Natural killer cell (primary cell): Measurements from ENCODE around the gene NTM. TPM values are rescaled to one million over a fixed set of nuclear protein-coding genes. Genes with fewer than 3 reads are reported as not detected.

Experiments used
- ATAC-seq, 3 donors: fragments of 150-1000 bp in 2 of 3; fragments of 200-7000 bp in 1 of 3; cut with Tn5 transposase; 1 replicate in 1 of 3; 2 replicates in 2 of 3; pipeline ENCODE4 v1.10.0; 2021; ENCODE audit warnings: mild to moderate bottlenecking in 2 of 3, moderate library complexity in 2 of 3
- DNase-seq, 2 donors: peaks; one replicate each; pipeline versions ENCODE4 v3.0.0 to v3.0.0-alpha.2; 2013 to 2021; ENCODE audit warnings: mixed read lengths in 1 of 2
- H3K27ac ChIP-seq: one replicate; pipeline ENCODE4 v1.5.1; 2013; ENCODE audit warnings: mild to moderate bottlenecking, low read length
- H3K27me3 ChIP-seq: one replicate; pipeline ENCODE4 v1.6.1; 2013; ENCODE audit warnings: low read length; ENCODE audit not compliant: control insufficient read depth, insufficient read depth
- H3K36me3 ChIP-seq: one replicate; pipeline ENCODE4 v1.6.1; 2013; ENCODE audit warnings: low read length; ENCODE audit not compliant: control insufficient read depth, insufficient read depth
- H3K4me1 ChIP-seq: one replicate; pipeline ENCODE4 v1.6.1; 2013; ENCODE audit warnings: low read length; ENCODE audit not compliant: control insufficient read depth, insufficient read depth
- H3K4me3 ChIP-seq: one replicate; pipeline ENCODE4 v1.5.1; 2013; ENCODE audit warnings: low read length
- H3K9me3 ChIP-seq: one replicate; pipeline ENCODE4 v1.6.1; 2013; ENCODE audit warnings: low read length; ENCODE audit not compliant: control insufficient read depth, insufficient read depth
- H3K27ac Mint-ChIP-seq, 2 donors: one replicate each; pipeline ENCODE4 v1.8.0; 2022; ENCODE audit warnings: mild to moderate bottlenecking in 2 of 2, mixed read lengths in 2 of 2, moderate library complexity in 1 of 2
- H3K27me3 Mint-ChIP-seq, 2 donors: one replicate each; pipeline ENCODE4 v1.8.0; 2022; ENCODE audit warnings: low read depth in 2 of 2, mixed read lengths in 2 of 2
- H3K36me3 Mint-ChIP-seq: one replicate; pipeline ENCODE4 v1.8.0; 2022; ENCODE audit warnings: mixed read lengths
- H3K4me1 Mint-ChIP-seq, 2 donors: one replicate each; pipeline ENCODE4 v1.8.0; 2022; ENCODE audit warnings: mixed read lengths in 2 of 2
- H3K4me3 Mint-ChIP-seq: one replicate; pipeline ENCODE4 v1.8.0; 2022; ENCODE audit warnings: mild to moderate bottlenecking, moderate library complexity, mixed read lengths
- H3K9me3 Mint-ChIP-seq, 2 donors: one replicate each; pipeline ENCODE4 v1.8.0; 2022; ENCODE audit warnings: mixed read lengths in 2 of 2
- CTCF ChIP-seq: fragments of 200-600 bp; IDR thresholded peaks from one replicate; pipeline ENCODE4 v1.8.0; 2022; ENCODE audit warnings: antibody characterized with exemption
- WGBS: methylation state at CpG from one replicate; pipeline ENCODE4 v1.1.7; 2013; ENCODE audit warnings: missing lambda C conversion rate; ENCODE audit not compliant: insufficient coverage; 5-methylcytosine and 5-hydroxymethylcytosine counted together
- intact Hi-C: fragments of 100-400 bp; cut with micrococcal nuclease; formaldehyde crosslinking; loops from one replicate; pipeline ENCODE4 v1.14.2; 2022
- total RNA-seq, 4 donors: library from RNA; stranded (reverse); fragments of 120-200 nt in 1 of 4; gene quantifications; one replicate each; pipeline versions ENCODE4 v1.2.3 to v1.2.4, GENCODE V29; 2013 to 2022

Gene NTM
- total RNA-seq, 3 donors from 2014 or later (not counting 1 experiment from before 2014, with no cell fraction given), result not detected

GRCh38 chr11:131389582-131389981 is 19.2 kb downstream of the NTM start:
- H3K27ac Mint-ChIP-seq, result no peak overlapping the region
- no peaks in the 10 kb centered on the region for H3K4me1 Mint-ChIP-seq
- Histone ChIP-seq H3K4me3 (no peak overlapping the region), H3K36me3 (no peaks in the 10 kb centered on the region), H3K27me3 (no peaks in the 10 kb centered on the region), H3K4me1 (no peaks in the 10 kb centered on the region), H3K27ac (no peak overlapping the region), H3K9me3 (no peaks in the 10 kb centered on the region)
- no peak overlapping the region for H3K4me3 Mint-ChIP-seq
- peaks cover 0 to 2% of the 10 kb centered on the region in 2 donors for H3K9me3 Mint-ChIP-seq
- H3K36me3 Mint-ChIP-seq, result no peaks in the 10 kb centered on the region
- DNase-seq (no peak), ATAC-seq (no peak)
- intact Hi-C loops, result no loop called here
- TF ChIP-seq CTCF, result no peak
- no peaks in the 10 kb centered on the region for H3K27me3 Mint-ChIP-seq
- 82% methylated on average over 5 of the region's 5 CpGs for WGBS

- Histone ChIP-seq H3K4me3 (no peak overlapping the region), H3K4me1 (no peaks in the 10 kb centered on the region), H3K27me3 (no peaks in the 10 kb centered on the region), H3K9me3 (no peaks in the 10 kb centered on the region), H3K36me3 (no peaks in the 10 kb centered on the region), H3K27ac (no peak overlapping the region)
- DNase-seq, result no peak
- H3K36me3 Mint-ChIP-seq, result no peaks in the 10 kb centered on the region
- peaks cover 0 to 2% of the 10 kb centered on the region in 2 donors for H3K9me3 Mint-ChIP-seq
- no peak overlapping the region for H3K4me3 Mint-ChIP-seq
- no peak for ATAC-seq
- no peak overlapping the region for H3K27ac Mint-ChIP-seq
- no peaks in the 10 kb centered on the region for H3K27me3 Mint-ChIP-seq
- no peaks in the 10 kb centered on the region for H3K4me1 Mint-ChIP-seq
- TF ChIP-seq CTCF, result no peak
- 98% methylated on average over 3 of the region's 6 CpGs for WGBS
- intact Hi-C loops, result no loop called here
Observed at GRCh38 chr11:131391176-131391575, 20.8 kb downstream of the NTM start.

- TF ChIP-seq CTCF, result no peak
- intact Hi-C loops, result no loop called here
- H3K36me3 Mint-ChIP-seq, result no peaks in the 10 kb centered on the region
- H3K36me3 ChIP-seq, result no peaks in the 10 kb centered on the region
- H3K9me3 ChIP-seq, result no peaks in the 10 kb centered on the region
- no peak overlapping the region for H3K27ac Mint-ChIP-seq
- DNase-seq (no peak), ATAC-seq (no peak)
- peaks cover 0 to 2% of the 10 kb centered on the region in 2 donors for H3K9me3 Mint-ChIP-seq
- no peak overlapping the region for H3K4me3 ChIP-seq
- no peak overlapping the region for H3K4me3 Mint-ChIP-seq
- H3K27me3 ChIP-seq, result no peaks in the 10 kb centered on the region
- no peak overlapping the region for H3K27ac ChIP-seq
- 72% methylated on average over 8 of the region's 8 CpGs for WGBS
- H3K27me3 Mint-ChIP-seq, result no peaks in the 10 kb centered on the region
- no peaks in the 10 kb centered on the region for H3K4me1 Mint-ChIP-seq
- H3K4me1 ChIP-seq, result no peaks in the 10 kb centered on the region
Observed at GRCh38 chr11:131392528-131393255, 22.3 kb downstream of the NTM start.

GRCh38 chr11:131393691-131394090 is 23.3 kb downstream of the NTM start:
- Mint-ChIP-seq H3K27me3 (no peaks in the 10 kb centered on the region), H3K4me1 (no peaks in the 10 kb centered on the region), H3K36me3 (no peaks in the 10 kb centered on the region), H3K27ac (no peak overlapping the region), H3K9me3 (no peaks in the 10 kb centered on the region), H3K4me3 (no peak overlapping the region)
- Histone ChIP-seq H3K27ac (no peak overlapping the region), H3K9me3 (no peaks in the 10 kb centered on the region), H3K36me3 (no peaks in the 10 kb centered on the region), H3K4me3 (no peak overlapping the region), H3K4me1 (no peaks in the 10 kb centered on the region), H3K27me3 (no peaks in the 10 kb centered on the region)
- no peak for ATAC-seq
- TF ChIP-seq CTCF, result no peak
- intact Hi-C loops, result no loop called here
- DNase-seq, result no peak
- whole genome bisulfite sequencing, result 100% methylated on average over 4 of the region's 7 CpGs
